Activated CD4-positive, alpha-beta T cell treated with anti-CD3 and anti-CD28 coated beads for 1 hour (primary cell): Measurements from ENCODE around the gene NUP58.

Experiments
- DNase-seq: peaks from one replicate; pipeline ENCODE4 v3.0.0-alpha.2; 2020

Gene NUP58, protein sequence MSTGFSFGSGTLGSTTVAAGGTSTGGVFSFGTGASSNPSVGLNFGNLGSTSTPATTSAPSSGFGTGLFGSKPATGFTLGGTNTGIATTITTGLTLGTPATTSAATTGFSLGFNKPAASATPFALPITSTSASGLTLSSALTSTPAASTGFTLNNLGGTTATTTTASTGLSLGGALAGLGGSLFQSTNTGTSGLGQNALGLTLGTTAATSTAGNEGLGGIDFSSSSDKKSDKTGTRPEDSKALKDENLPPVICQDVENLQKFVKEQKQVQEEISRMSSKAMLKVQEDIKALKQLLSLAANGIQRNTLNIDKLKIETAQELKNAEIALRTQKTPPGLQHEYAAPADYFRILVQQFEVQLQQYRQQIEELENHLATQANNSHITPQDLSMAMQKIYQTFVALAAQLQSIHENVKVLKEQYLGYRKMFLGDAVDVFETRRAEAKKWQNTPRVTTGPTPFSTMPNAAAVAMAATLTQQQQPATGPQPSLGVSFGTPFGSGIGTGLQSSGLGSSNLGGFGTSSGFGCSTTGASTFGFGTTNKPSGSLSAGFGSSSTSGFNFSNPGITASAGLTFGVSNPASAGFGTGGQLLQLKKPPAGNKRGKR

DNA sequence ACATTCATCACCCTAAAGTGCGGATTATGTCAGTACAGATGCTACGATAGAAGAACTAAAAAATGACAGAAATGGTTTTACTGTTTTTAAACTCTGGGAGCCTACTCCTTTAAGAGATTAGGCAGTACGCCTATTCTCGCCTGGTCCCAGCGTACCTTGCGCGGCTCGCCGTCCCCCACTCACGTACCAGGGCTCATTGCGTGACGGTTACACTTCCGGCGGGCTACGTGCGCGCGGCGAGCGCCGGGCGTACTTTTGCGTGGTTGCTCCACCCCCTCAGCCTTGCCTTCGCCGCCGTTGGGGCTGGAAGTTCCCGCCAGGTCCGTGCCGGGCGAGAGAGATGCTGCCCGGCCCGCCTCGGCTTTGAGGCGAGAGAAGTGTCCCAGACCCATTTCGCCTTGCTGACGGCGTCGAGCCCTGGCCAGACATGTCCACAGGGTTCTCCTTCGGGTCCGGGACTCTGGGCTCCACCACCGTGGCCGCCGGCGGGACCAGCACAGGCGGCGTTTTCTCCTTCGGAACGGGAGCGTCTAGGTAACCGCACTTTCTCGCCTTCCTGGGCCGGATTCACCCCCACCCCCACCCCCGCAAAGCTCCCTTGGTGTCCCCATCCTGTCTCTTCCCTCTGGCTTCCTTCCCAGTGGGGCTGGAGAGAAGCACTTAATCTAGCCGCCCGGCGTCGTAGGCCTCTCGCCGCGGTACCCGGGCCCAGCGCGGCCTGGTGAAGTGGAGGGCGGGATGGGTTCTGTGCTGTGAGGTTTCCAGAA, at the start of gene NUP58:
Gene NUP58, plus strand, starts transcription at position 279 of the 767 bp plus-strand sequence. Its CDS starts 149 bp downstream, at position 428.
- DNase-seq, result peak; percentile 90

DNA sequence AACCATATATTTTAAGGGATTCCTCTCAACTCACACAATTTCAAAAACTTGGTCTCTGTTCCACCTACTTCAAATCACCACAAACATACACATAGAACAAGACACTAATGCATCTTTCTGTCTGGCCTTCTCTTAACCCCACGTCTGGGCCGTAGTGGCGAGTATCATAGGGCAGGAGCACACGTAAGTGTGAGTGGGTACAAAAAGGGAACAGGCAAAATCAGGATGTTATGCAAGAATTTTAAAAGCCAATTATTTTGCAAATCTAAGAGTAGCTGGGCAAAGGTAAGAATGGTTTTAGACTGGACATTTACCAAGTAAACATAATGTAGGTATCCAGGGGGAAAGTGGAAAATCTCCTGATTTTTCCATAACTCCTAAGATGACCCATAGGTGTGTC, 49.2 kb upstream of the NUP58 start:
- no peak for DNase-seq

DNA sequence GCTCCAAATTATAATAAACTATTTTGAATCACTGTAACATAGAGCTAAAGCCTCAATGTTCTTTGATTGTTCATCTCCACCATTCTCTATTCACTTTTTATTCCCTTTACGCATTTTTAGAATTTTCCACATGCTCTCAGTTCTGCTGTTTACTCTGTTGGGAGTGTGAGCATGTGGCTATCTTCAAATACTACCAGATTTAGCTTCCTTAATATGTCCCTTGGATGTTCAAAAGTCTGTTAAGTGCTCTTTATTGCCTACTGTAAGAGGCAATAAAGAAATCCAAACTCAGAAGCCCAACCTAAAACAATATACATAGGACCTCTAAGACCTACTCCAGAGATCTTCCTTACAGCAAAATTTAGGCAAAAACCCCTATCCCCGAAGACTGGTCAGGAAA, 48.7 kb upstream of the NUP58 start:
- no peak for DNase-seq

DNA sequence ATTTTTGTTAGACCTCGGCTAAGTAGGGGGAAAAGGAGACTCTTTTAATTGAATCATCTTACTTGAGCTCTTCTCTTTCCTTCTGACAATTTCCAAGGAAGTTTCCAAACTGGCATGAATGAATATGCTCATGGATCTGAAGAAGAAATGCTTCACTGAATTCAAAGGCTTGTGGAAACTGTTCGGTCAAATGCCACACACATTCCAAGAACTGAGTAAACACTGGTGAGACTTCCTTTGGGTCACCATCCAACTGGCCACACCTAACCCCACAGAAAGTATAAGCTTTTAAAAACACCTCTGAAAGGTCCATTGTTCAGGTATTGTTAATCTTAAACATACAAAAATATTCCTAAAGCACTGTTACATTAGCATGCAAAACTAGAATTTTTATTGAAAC, 47.7 kb upstream of the NUP58 start:
- no peak for DNase-seq

DNA sequence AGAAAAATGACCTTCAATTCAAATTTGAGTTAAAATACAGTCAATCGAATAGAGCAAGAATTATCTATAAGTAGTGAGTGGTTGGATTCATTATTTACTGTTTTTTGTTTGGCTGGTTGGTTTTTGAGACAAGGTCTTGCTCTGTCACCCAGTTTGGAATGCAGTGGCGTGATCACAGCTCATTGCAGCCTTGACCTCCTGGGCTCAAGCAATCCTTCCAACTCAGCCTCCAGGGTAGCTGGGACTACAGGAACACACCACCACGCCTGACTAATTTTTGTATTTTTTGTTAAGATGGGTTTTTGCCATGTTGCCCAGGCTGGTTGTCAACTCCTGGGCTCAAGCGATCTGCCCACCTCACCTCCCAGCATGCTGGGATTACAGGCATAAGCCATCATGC, 39.2 kb upstream of the NUP58 start:
- DNase-seq, result no peak

DNA sequence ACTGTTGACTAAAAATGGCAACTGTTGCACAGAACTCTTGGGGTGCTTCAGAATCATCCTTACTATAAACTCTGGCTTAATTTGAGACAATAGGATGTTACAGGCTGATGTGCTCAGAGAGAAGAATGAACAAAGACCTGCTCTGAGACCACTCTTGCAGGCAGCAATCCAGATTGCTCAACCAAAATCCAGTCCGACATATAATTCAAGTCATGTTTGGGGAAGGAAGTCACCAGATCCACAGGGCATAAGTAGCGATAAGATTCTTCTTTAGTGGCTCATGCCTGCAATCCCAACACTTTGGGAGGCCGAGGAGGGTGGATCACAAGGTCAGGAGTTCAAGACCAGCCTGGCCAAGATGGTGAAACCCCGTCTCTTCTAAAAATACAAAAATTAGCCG, 34.7 kb upstream of the NUP58 start:
- no peak for DNase-seq

DNA sequence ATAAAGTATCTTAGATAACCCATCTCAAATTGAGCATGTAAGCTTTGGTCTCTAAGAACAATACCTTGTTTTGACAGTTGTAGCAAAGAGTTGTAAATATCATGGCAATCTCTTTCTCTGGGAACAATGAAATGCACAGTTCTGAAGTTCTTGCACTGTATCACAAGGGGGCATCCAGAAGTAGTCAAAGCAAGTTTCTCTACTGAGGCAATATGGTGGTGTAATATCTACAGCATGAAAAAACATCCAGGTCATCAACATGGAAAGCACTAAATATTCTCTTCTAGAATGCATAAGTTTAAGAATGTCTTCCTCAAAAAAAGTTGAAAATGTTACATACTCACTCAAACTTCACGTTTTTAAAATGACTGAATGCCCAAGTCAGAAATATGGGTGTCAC, 33.7 kb upstream of the NUP58 start:
- DNase-seq, result no peak

DNA sequence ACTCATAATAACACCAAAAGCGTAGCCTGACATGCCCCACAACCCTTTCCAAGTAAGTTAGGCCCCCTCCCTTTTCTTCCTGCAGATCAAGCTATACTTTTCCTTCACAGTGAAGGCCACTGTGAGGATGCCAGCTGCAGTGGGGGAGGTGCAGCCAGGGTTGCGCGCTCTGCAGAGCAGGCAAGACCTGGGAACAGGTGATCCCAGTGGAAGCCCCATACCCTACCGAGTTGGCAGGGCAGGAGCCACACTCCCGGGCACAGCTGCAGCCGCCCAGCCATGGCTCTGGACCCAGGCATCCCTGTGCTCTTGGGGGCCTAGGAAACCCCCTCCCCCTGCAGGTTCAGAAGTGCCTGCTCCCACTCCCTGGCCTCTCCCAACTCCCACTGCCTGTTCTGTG, 32.9 kb upstream of the NUP58 start:
- DNase-seq, result no peak

DNA sequence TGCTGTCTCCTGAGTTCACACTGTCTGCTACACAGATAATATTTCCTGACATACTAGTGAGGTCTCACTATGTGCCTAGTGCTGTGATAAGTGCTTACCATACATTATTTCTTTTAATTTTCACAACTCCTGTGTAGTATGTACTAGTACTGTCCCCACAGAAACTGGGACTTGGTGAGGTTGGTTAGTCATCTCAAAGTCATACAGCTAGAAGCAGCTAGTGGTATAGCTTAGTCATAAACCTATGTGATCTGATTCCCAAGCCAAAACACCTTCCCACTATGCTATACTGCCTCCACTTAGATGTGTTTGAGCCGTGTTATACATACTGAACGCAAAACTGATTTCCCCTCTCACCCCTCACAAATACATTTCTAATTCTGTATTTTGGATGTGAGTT, 24.7 kb upstream of the NUP58 start:
- DNase-seq, result no peak

DNA sequence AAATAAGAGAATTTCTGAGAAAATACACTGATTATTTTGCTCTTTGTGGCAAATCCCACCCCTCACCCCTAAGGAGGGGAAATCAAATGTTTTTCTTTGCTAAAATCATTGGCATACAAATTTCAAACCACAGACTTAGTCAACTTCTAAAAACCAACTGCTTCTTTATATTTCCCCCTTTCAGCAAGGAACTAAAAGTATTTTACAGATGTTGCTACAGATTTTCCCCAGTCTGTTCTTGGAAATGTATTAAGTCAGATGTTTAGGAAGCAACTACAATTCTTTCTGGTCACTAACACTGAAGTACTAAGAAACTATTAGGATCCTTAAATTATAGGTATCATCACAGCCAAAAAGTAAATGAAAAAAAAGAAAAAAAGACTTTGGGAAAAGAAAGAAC, 21.0 kb upstream of the NUP58 start:
- no peak for DNase-seq

DNA sequence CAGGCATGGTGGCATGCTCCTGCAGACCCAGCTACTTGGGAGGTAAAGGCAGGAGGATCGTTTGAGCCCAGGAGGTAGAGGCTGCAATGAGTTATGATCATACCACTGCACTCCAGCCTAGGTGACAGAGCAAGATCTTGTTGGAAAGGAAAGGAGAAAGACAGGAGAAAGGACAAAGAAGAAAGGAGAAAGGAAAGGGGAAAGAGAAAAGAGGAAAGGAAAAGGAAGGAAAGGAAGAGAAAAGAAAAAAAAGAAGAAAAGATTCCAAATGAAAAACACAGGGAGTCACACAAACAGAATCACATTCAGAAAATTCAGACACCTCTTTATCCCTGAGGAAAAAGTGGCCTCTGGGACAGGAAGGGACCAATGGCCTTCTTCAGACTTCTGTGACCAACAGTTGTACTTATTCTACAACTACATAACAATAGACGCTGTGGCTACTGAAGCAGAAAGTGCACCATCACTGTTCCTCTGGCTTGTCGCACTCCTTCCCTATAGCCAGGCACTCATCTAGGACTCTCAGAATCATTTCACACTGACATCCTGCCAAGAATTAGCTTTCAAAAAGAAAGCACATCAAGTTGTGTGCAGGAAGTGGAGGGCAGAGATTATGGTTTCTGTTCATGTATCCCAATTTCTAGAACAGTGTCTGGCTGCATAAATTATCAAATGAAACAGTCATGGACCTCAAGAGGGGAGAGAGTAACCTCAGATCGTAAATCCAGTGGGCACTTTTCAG, 20.1 kb upstream of the NUP58 start:
- DNase-seq, result no peak

DNA sequence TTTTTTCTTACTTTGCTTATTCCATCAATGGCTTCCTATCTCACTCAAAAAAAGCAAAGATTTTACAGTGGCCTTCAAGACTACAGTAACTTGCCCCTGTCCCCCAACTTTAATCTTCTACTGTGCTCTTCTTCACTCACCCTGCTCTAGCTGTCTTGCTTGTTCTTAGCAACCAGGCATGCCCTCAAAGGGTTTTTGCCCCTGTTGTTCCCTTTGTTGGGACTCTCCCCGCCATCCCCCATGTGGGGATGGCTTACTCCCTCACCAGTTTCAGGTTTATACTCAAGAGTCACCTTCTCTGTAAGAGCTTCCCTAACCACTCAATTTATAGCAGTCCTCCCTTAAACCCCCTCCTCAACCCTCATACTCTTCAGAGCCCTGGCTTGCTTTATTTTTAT, 19.5 kb upstream of the NUP58 start:
- DNase-seq, result no peak

DNA sequence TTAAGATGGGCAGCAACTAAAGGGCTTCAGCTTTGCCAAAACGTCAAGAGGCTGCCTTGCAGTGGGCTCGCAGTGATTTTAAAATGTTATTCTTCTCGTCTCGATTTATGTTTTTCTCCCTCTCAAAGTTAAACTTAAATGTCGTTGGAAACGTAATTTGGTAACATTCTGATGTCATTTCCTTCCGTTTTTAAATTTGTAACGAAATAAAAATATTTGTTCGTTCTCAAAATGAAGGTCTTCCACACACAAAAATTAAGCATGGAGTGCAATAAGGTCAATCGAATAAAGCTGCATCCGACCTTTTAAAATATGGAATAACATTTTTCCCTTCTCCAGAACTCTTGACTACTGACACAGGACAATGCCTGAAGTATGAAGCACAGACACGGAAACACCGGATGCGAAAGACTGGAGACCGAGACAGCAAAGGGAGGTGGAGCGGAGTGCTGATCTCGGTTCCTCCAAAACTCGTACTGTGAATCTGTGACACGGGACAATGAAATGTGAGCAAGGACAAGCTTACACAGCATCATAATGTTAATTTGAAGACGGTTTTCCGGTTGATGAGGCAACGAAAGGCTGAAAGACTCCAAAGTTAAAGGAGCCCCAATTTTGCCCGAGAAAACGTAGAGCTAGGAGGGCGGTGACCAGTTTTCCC, 15.0 kb upstream of the NUP58 start:
- DNase-seq, result no peak

DNA sequence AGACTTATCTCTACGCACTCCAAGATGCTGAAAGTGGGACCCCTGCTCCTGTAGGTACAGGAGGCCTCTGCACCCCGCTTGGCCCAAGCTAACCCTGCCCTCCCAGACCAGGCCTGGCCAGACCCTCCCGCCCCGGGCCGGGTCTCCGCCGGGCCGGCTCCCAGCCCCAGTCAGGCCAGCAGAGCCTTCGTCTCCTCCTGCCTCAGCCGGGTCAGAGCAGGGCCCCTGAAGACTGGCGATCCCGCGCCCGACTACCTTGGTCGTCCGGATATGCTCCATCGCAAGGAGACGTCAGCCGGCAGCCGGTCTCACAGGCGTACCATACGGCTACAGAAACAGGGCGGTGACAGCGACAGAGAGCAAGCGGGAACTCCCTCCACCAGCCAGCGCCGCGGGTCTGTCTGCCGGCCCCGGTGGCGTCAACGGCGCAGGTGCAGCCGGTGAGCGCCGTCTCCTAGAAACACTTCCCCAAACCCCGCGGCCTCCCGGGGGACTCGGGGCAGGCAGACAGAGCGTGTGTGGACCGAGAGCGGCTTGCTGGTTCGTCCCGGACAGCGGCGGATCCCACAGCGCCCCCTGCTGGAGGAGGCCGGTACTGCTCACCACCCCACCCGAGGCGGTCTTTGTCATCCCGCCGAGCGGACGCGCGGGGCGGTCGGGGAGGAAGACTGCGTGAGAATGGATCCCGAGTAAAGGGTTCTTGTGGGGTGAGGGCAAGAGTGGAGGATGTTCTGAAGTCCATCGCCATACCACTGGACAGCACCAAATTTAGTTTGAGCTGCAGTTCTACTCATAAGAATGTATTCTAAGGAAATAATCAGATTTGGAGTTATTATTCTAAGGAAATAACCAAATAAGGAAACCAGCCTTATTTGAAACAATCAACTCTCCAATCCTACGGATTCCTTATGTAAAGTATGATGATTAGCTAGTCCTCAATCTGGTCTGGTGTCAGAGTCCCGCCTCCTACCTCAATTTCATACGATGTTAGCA, 14.2 kb upstream of the NUP58 start, which contains the start of gene MTMR6:
Gene MTMR6, minus strand, starts transcription at position 520 of the 993 bp plus-strand sequence. Its CDS starts 241 bp downstream, at position 279.
- peak; percentile 90 for DNase-seq

DNA sequence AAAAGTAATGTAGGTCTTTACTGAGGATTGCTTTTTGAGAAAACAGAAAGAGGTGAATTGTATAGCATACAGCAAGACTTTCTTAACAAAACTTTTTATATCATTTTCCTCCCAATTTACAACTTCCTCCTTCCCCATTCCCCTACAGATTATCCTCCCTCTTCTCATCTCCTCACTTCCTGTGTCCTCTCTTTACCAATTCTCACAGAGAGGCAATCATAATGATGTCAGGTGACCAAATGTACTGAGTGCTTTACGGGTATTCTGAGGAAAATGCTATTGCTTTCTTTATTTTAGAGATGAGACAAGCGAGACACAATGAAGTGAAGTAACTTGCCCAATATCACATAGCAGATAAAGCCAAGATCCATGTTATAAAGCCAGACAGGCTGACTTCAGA, 12.5 kb upstream of the NUP58 start:
- DNase-seq, result no peak

DNA sequence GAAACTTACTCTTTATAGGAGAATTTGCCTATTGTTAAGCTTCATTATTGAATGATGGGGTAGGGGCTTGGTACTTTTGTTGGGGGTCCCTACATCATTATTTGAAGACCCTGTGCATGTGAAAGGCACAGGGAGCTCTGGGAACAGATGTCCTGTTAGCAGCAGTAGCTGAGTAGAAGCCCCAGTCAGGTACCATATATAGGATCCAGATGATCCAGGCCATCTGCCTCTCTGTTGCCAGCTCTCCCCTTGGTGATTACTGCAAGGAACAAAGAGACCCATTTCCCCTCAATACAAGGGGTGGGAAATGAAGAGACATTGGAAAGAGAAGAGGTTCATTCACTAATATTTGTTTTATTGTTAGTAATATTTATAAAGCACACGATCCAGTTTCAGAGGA, 9.7 kb upstream of the NUP58 start:
- no peak for DNase-seq

DNA sequence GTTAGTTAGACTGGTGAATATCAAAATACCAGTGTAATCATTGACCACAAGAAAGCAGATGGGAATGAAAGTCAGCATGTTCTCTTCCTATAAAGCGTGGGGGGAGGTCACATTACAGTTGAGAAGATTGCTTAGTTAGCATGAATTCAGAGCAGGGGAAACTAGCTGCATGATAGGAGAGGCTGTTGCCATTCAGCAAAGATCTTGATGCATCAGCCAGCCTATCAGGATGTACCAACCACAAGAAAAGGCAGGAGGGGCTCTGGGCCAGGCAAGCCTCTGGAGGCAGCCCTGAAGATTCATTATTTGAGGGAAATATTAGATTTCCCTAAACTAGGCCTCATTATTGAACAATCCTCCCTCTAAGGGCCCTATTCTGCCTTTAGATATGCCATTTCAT, 9.1 kb upstream of the NUP58 start:
- DNase-seq, result no peak

DNA sequence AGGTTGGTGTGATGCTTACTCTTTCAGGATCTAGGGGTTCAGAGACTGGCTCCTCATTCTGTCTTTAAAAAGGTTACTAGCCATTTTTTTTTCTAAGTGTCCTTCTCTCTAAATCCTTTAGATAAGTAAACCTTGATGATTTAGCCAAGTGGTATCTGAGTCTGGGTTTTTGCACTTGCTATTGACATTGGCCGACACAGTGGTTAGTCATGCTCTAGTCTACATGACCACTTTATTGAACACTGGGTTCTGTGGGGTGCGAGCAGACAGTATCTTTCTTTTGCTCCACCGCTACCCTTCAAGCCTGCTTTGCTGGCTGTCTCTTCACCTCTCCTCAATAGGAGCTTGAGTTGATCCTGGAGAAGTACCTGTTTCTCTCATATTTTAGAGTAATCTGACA, 6.2 kb upstream of the NUP58 start:
- no peak for DNase-seq

DNA sequence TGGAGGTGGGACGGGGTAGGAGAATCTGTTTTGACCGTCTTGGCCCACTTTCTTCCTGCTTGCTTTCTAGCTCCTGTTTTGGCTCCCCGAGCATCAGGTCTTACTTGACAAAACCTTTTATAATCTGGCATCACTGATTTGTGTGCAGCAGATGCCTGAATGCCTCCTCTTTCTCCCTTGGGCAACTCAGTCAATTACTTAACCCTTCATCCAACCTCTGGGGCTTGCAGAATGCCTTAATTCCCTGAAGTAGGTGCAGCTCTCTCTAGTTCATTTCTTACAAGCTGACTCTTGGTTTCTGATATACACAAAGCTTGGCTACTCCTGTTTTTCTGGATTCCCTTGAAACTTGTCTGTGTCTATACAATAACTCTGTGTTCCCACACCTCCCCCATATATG, 5.7 kb upstream of the NUP58 start:
- no peak for DNase-seq

DNA sequence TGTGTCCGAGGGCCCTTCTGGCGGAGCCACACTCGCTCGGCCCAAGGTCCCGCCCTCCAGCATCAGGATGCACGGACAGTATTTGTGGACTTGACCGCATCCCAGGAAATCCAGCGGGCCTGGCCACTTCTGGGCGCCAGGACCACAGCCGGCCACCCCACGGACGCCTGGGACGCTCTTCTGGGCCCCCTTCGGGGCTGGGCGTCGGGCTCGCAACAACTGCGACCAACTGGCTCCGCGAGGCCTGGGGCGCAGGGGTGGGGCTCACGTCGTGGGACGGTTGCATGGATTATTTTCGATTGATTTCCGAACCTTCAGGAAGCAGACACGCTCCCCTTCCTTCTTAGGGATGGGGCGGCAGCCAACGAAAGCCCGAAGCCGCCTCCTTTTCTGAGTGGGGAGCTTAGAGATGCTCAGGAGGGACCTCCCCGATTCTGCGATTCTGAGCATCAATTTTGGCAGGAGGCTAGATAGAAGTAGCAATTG, 521 bp upstream of the NUP58 start:
- DNase-seq, result no peak

DNA sequence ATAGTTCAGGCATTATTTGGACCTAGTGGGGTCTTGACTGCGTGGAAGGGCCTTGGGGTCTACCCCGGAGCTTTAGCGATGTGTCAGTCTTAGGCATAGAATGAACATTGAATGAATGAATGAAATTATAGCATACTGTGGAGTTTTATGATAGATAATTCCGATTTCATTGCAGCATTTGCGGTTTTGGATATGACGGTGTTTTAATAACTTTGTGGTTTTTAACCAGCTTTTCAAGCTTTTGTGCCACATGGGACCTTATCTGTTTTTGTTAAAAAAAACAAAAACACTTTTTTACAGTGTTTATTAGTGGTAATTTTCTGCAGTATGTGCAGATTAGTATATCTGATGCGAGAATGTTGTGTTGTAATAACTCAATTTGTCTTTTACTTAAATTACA, 696 bp downstream of the NUP58 start:
- no peak for DNase-seq
